Endodermal cell (in vitro differentiated cells): ENCODE measurements around the gene TDRD9. TPM values are rescaled to one million over a fixed set of nuclear protein-coding genes. Genes with fewer than 3 reads are reported as not detected.

ENCODE experiments used
- DNase-seq: peaks from one replicate; pipeline ENCODE4 v3.0.0-alpha.2; 2017
- H3K27ac ChIP-seq: 2 replicates; pipeline ENCODE4 v1.5.1; 2013; ENCODE audit warnings: mild to moderate bottlenecking, low read depth, low read length, moderate library complexity
- H3K27me3 ChIP-seq: 2 replicates; pipeline ENCODE4 v1.6.1; 2013; ENCODE audit warnings: mild to moderate bottlenecking, low read length, moderate library complexity; ENCODE audit not compliant: insufficient read depth, control insufficient read depth, poor library complexity, severe bottlenecking
- H3K36me3 ChIP-seq: 2 replicates; pipeline ENCODE4 v1.7.0; 2013; ENCODE audit warnings: mild to moderate bottlenecking, low read length, moderate library complexity; ENCODE audit not compliant: control insufficient read depth, insufficient read depth
- H3K4me1 ChIP-seq: one replicate; pipeline ENCODE4 v1.7.0; 2013; ENCODE audit warnings: low read length; ENCODE audit not compliant: control insufficient read depth, insufficient read depth
- H3K4me3 ChIP-seq: 2 replicates; pipeline ENCODE4 v1.5.1; 2013; ENCODE audit warnings: mild to moderate bottlenecking, low read length, moderate library complexity
- H3K9ac ChIP-seq: 2 replicates; pipeline ENCODE4 v1.6.1; 2013; ENCODE audit warnings: mild to moderate bottlenecking, low read length, moderate library complexity; ENCODE audit not compliant: poor library complexity, severe bottlenecking; ENCODE audit errors: extremely low read depth
- H3K9me3 ChIP-seq: 2 replicates; pipeline ENCODE4 v1.6.1; 2013; ENCODE audit warnings: mild to moderate bottlenecking, low read length, moderate library complexity; ENCODE audit not compliant: control insufficient read depth
- H3K27ac Mint-ChIP-seq: 2 replicates; pipeline ENCODE4 v1.8.0; 2020; ENCODE audit warnings: mixed read lengths
- H3K27me3 Mint-ChIP-seq: 2 replicates; pipeline ENCODE4 v1.8.0; 2021; ENCODE audit warnings: mild to moderate bottlenecking, mixed read lengths; ENCODE audit not compliant: insufficient read depth
- H3K36me3 Mint-ChIP-seq: 2 replicates; pipeline ENCODE4 v1.8.0; 2020; ENCODE audit warnings: low read depth, mixed read lengths
- H3K4me1 Mint-ChIP-seq: 2 replicates; pipeline ENCODE4 v1.8.0; 2020; ENCODE audit warnings: mixed read lengths
- H3K4me3 Mint-ChIP-seq: 2 replicates; pipeline ENCODE4 v1.8.0; 2020; ENCODE audit warnings: mild to moderate bottlenecking, moderate library complexity, mixed read lengths
- H3K9me3 Mint-ChIP-seq: 2 replicates; pipeline ENCODE4 v1.8.0; 2020; ENCODE audit warnings: mild to moderate bottlenecking, mixed read lengths
- WGBS, 2 experiments: methylation state at CpG; one replicate each; pipeline versions ENCODE4 v1.1.5 to v1.1.7; 2013; ENCODE audit warnings: missing lambda C conversion rate in 2 of 2, mixed read lengths in 1 of 2; ENCODE audit not compliant: insufficient coverage in 1 of 2, insufficient read length in 1 of 2; 5-methylcytosine and 5-hydroxymethylcytosine counted together
- total RNA-seq, 2 donors: library from RNA; stranded (reverse); fragmentation: NEBNext Ultra II Directional in 1 of 2; extraction: Animal tissue kit (Norgen Biotek cat#: 25700) in 1 of 2; gene quantifications; 2 replicates in 1 of 2; 3 replicates in 1 of 2; pipeline ENCODE4 v1.2.1, GENCODE V29; 2021
- TF ChIP-seq, protein P1 (sequence below): fragments of 200-600 bp; sonication (generic); conservative IDR thresholded peaks from 2 replicates; pipeline ENCODE4 v1.5.0; 2021; ENCODE audit warnings: antibody characterized with exemption, mild to moderate bottlenecking

Gene TDRD9
- total RNA-seq, 2 donors from 2014 or later: not detected

DNA sequence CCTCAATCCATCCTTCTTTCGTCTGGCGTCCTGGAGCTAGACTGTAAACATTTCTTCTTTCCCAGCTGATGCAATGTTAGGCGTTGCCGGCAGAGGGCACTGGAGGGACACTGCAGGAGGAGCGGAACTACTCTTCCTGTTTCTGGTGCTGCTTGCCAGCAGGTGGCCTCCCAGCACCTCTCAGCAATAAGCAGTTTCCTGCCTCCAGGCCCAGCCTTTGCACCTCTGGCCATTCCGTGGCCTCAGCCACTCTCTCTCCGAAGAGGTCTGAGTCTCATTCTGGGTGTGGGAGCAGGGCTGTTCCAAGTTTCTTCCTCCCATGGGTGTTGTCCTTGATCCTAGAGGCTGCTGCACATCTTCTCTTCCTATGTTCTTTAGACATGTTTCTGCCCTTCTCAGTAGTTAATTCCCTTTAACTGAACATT, 149.8 kb downstream of the TDRD9 start:
- Mint-ChIP-seq H3K27me3 (peaks cover 14% of the 10 kb centered on the region), H3K4me3 (no peak overlapping the region), H3K36me3 (no peaks in the 10 kb centered on the region), H3K4me1 (peaks cover 3% of the 10 kb centered on the region), H3K9me3 (peaks cover 9% of the 10 kb centered on the region), H3K27ac (no peak overlapping the region)
- peak; percentile 97 for DNase-seq
- TF ChIP-seq, protein P1, sequence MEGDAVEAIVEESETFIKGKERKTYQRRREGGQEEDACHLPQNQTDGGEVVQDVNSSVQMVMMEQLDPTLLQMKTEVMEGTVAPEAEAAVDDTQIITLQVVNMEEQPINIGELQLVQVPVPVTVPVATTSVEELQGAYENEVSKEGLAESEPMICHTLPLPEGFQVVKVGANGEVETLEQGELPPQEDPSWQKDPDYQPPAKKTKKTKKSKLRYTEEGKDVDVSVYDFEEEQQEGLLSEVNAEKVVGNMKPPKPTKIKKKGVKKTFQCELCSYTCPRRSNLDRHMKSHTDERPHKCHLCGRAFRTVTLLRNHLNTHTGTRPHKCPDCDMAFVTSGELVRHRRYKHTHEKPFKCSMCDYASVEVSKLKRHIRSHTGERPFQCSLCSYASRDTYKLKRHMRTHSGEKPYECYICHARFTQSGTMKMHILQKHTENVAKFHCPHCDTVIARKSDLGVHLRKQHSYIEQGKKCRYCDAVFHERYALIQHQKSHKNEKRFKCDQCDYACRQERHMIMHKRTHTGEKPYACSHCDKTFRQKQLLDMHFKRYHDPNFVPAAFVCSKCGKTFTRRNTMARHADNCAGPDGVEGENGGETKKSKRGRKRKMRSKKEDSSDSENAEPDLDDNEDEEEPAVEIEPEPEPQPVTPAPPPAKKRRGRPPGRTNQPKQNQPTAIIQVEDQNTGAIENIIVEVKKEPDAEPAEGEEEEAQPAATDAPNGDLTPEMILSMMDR: peak; percentile 100
- Histone ChIP-seq H3K27me3 (no peaks in the 10 kb centered on the region), H3K9me3 (peaks cover 6% of the 10 kb centered on the region), H3K4me1 (no peaks in the 10 kb centered on the region), H3K27ac (no peak overlapping the region), H3K36me3 (no peaks in the 10 kb centered on the region), H3K9ac (no peak overlapping the region), H3K4me3 (no peak overlapping the region)
- 8 to 10% methylated on average over 6 to 7 of the region's 7 CpGs for WGBS, 2 experiments

DNA sequence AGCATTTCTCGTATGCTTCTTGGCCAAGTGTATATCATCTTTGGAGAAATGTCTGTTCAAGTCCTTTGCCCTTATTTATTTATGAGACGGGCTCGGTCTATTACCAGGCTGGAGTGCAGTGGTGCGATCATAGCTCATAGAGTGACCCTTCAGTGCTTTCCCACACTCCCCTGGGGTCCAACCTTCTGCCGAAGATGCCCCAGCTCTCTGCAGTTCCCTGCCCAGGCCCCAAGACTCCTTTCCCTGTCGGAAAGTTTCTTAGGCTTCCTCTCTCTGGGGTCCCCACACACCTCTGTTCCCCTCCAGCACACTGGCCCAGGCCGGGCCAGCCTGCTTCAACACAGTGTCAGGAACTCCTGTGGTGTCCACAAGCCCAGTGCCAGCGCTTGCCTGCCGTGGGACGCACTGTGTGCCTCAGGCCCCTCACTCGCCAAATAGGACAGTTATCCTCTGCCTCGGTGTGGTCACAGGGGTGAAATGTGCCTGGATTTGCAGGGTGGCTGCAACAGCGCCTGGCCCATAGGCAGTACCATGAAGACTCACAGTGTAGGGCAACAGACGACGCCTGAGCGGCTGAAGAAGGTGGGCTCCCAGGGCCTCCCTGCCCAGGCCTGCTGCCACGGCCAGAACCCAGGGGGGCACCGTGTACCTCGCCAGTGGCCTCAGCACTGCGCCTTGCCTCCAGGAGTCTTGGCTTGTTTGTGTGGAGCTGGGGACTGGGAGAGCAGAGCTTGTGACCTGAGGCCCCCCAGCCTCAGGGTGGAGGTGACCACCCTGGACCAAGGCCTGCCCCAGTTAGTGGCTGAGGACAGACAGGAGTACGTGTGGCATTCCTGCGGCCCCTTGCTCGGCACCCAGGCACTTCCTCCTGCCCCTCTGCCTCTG, 152.4 kb downstream of the TDRD9 start:
- TF ChIP-seq, protein P1: no peak
- no peak overlapping the region for H3K4me3 Mint-ChIP-seq

DNA sequence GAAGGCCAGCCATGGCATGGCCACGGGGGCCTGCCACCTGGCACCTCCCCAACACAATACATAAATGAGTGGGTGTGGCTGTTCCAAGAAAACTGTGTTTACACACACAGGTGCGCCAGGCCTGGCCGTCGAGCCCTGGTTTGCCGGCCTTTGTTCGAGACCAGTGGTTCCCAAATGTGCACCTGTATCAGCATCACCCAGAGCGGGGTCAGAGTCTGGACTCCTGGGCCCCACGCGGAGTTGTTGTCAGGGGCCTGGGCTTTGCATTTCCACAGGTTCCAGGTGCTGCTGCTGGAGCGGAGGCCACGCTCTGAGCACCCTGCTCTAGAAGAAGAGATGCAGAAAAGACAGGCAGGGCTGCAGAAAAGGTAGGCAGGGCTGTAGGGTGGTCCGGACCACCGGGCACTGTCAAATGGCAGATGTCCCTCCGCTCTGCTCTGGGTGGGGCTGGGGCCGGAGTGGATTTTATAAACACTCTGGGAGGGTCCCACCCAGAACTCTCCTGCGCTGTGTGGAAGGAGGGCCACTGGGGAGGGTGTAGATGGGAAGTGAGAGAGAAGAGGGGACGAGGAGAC, 153.1 kb downstream of the TDRD9 start:
- Mint-ChIP-seq H3K36me3 (no peaks in the 10 kb centered on the region), H3K4me1 (peaks cover 3% of the 10 kb centered on the region), H3K27ac (no peak overlapping the region), H3K4me3 (no peak overlapping the region), H3K27me3 (peaks cover 6% of the 10 kb centered on the region), H3K9me3 (no peaks in the 10 kb centered on the region)
- no peak overlapping the region for H3K4me3 ChIP-seq
- no peaks in the 10 kb centered on the region for H3K27me3 ChIP-seq
- no peaks in the 10 kb centered on the region for H3K9me3 ChIP-seq
- no peaks in the 10 kb centered on the region for H3K36me3 ChIP-seq
- no peaks in the 10 kb centered on the region for H3K4me1 ChIP-seq
- TF ChIP-seq, protein P1: no peak
- no peak for DNase-seq
- 90 to 96% methylated on average over 12 to 17 of the region's 17 CpGs for WGBS, 2 experiments
- no peak overlapping the region for H3K9ac ChIP-seq
- no peak overlapping the region for H3K27ac ChIP-seq

More for the DNA sequence above, 152.4 kb downstream of the TDRD9 start:
- H3K27me3 Mint-ChIP-seq: peaks cover 6% of the 10 kb centered on the region
- DNase-seq: no peak
- H3K4me1 ChIP-seq: no peaks in the 10 kb centered on the region
- H3K36me3 Mint-ChIP-seq: no peaks in the 10 kb centered on the region
- H3K4me3 ChIP-seq: no peak overlapping the region
- no peaks in the 10 kb centered on the region for H3K9me3 ChIP-seq
- H3K9ac ChIP-seq: no peak overlapping the region
- H3K4me1 Mint-ChIP-seq: peaks cover 3% of the 10 kb centered on the region
- H3K27ac ChIP-seq: no peak overlapping the region
- WGBS, 2 experiments: 91 to 95% methylated on average over 18 to 23 of the region's 23 CpGs
- H3K27me3 ChIP-seq: no peaks in the 10 kb centered on the region
- H3K9me3 Mint-ChIP-seq: no peaks in the 10 kb centered on the region
- no peak overlapping the region for H3K27ac Mint-ChIP-seq
- H3K36me3 ChIP-seq: no peaks in the 10 kb centered on the region
